Retinal pigment epithelial cell (primary cell): ENCODE measurements around the gene CTXND1.

Source experiments
- DNase-seq: peaks from one replicate; pipeline ENCODE4 v3.0.0-alpha.2; 2010; ENCODE audit warnings: low read depth
- H3K4me3 ChIP-seq: 2 replicates; pipeline ENCODE4 v1.5.1; 2011; ENCODE audit warnings: mild to moderate bottlenecking, low read length, control low read depth, moderate library complexity
- CTCF ChIP-seq: conservative IDR thresholded peaks from 2 replicates; pipeline ENCODE4 v1.5.1; 2011; ENCODE audit warnings: low read depth, low read length, control low read depth, inconsistent platforms

Gene CTXND1

GRCh38 chr15:80155001-80155377, 97.0 kb downstream of the CTXND1 start:
- H3K4me3 ChIP-seq: no peak overlapping the region
- no peak for DNase-seq
- TF ChIP-seq CTCF: no peak

- H3K4me3 ChIP-seq: no peak overlapping the region
- no peak for DNase-seq
- TF ChIP-seq CTCF: no peak
Observed at GRCh38 chr15:80154336-80154735, 97.7 kb downstream of the CTXND1 start.

GRCh38 chr15:80153900-80154299, 98.1 kb downstream of the CTXND1 start:
- no peak overlapping the region for H3K4me3 ChIP-seq
- DNase-seq: no peak
- no peak for TF ChIP-seq CTCF

- peak within 1 kb of the TSS; percentile 80 for H3K4me3 ChIP-seq
- no peak for TF ChIP-seq CTCF
- no peak for DNase-seq
Observed at GRCh38 chr15:80152896-80153876, 98.8 kb downstream of the CTXND1 start, which contains the start of gene FAH. Gene FAH, plus strand, starts transcription at chr15:80152999. Its CDS starts 56 bp downstream, at chr15:80153055.

- H3K4me3 ChIP-seq: peak overlapping the region; percentile 80
- no peak for TF ChIP-seq CTCF
- DNase-seq: peak; percentile 84
Observed at GRCh38 chr15:80152180-80152895, 99.7 kb downstream of the CTXND1 start.

GRCh38 chr15:80151576-80151975, 100.4 kb downstream of the CTXND1 start:
- no peak for TF ChIP-seq CTCF
- DNase-seq: no peak
- no peak overlapping the region for H3K4me3 ChIP-seq
